Gastrocnemius medialis (tissue), 4 donors: Measurements from ENCODE around the gene CEBPA.

Source experiments
- POLR2A ChIP-seq, 2 donors: fragments of 450-650 bp; IDR thresholded peaks; one replicate each; pipeline ENCODE4 v1.6.1; 2017; ENCODE audit warnings: antibody characterized with exemption in 2 of 2, mild to moderate bottlenecking in 2 of 2, moderate library complexity in 2 of 2
- TF ChIP-seq, protein P1 (sequence below), 5 experiments: fragments of 450-650 bp in 3 of 5; fragments of 200-600 bp in 2 of 5; sonication (generic) in 2 of 5; IDR thresholded peaks in 4 of 5; conservative IDR thresholded peaks in 1 of 5; 1 replicate in 4 of 5; 2 replicates in 1 of 5; pipeline ENCODE4 v1.5.1; 2016 to 2019; ENCODE audit warnings: antibody characterized with exemption in 5 of 5, mild to moderate bottlenecking in 3 of 5, moderate library complexity in 3 of 5

DNA sequence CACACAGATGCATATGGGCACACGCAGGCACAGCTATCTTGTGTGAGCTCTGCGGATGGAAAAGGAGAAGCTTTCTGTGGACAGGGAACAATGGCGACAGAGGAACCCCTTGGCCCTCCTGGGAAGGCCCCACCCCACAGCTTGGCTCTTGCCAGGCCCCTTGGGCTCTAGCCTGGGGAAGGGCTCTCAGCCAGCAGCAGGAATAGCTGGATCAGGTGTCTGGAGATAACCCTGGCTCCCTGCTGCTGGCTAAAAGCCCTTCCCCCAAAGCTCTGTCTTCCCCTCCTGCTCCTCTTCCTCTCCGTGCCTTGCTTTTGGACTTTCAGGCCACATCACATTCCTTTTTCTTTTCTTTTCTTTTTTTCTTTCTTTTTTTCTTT is 24.3 kb downstream of the CEBPA start:
- TF ChIP-seq POLR2A (IDR thresholded peaks at IDR 0.05): no peak
- TF ChIP-seq, protein P1, sequence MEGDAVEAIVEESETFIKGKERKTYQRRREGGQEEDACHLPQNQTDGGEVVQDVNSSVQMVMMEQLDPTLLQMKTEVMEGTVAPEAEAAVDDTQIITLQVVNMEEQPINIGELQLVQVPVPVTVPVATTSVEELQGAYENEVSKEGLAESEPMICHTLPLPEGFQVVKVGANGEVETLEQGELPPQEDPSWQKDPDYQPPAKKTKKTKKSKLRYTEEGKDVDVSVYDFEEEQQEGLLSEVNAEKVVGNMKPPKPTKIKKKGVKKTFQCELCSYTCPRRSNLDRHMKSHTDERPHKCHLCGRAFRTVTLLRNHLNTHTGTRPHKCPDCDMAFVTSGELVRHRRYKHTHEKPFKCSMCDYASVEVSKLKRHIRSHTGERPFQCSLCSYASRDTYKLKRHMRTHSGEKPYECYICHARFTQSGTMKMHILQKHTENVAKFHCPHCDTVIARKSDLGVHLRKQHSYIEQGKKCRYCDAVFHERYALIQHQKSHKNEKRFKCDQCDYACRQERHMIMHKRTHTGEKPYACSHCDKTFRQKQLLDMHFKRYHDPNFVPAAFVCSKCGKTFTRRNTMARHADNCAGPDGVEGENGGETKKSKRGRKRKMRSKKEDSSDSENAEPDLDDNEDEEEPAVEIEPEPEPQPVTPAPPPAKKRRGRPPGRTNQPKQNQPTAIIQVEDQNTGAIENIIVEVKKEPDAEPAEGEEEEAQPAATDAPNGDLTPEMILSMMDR (IDR thresholded peaks at IDR 0.05 in 4 of 5, conservative IDR thresholded peaks at IDR 0.05 in 1 of 5): no peak
